Prostate gland (tissue), 2 donors: ENCODE measurements around the gene ZNF24.

Source experiments
- POLR2A ChIP-seq: fragments of 450-650 bp; IDR thresholded peaks from one replicate; pipeline ENCODE4 v1.6.1; 2016; ENCODE audit warnings: antibody characterized with exemption, mild to moderate bottlenecking
- POLR2AphosphoS5 ChIP-seq: sonication (generic); formaldehyde crosslinking; IDR thresholded peaks from one replicate; pipeline ENCODE4 v1.6.1; 2017; ENCODE audit warnings: antibody characterized with exemption
- TF ChIP-seq, protein P1 (sequence below), 4 experiments: fragments of 200-600 bp in 2 of 4; fragments of 450-650 bp in 2 of 4; sonication (generic) in 2 of 4; IDR thresholded peaks; 1 replicate in 3 of 4; 2 replicates in 1 of 4; pipeline ENCODE4 v1.5.1; 2016 to 2019; ENCODE audit warnings: antibody characterized with exemption in 4 of 4, mild to moderate bottlenecking in 2 of 4, moderate library complexity in 2 of 4

DNA sequence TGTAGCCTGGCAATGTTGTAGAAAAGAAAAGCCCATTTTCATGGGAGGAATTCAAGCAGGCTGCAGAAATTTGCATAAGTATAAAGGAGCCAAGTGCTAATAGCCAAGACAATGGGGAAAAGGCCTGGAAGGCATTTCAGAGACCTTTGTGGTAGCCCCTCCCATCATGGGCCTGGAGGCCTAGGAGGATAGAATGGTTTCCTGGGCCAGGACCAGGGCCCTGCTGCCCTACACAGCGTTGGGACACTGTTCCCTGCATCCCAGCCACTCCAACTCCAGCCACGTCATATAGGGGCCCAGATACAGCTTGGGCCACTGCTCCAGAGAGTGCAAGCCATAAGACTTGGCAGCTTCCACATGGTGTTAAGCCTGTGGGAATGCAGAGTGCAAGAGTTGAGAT lies 8.1 kb upstream of the ZNF24 start:
- no peak for TF ChIP-seq POLR2A
- TF ChIP-seq, protein P1, sequence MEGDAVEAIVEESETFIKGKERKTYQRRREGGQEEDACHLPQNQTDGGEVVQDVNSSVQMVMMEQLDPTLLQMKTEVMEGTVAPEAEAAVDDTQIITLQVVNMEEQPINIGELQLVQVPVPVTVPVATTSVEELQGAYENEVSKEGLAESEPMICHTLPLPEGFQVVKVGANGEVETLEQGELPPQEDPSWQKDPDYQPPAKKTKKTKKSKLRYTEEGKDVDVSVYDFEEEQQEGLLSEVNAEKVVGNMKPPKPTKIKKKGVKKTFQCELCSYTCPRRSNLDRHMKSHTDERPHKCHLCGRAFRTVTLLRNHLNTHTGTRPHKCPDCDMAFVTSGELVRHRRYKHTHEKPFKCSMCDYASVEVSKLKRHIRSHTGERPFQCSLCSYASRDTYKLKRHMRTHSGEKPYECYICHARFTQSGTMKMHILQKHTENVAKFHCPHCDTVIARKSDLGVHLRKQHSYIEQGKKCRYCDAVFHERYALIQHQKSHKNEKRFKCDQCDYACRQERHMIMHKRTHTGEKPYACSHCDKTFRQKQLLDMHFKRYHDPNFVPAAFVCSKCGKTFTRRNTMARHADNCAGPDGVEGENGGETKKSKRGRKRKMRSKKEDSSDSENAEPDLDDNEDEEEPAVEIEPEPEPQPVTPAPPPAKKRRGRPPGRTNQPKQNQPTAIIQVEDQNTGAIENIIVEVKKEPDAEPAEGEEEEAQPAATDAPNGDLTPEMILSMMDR (IDR thresholded peaks at IDR 0.05): no peak
- TF ChIP-seq POLR2AphosphoS5: no peak
